SK-N-SH (cell line): ENCODE measurements around the gene SEMA4G. TPM values are rescaled to one million over a fixed set of nuclear protein-coding genes. Genes with fewer than 3 reads are reported as not detected.

Experiments
- CTCF ChIA-PET: fragments of 300-600, 350-600 bp; formaldehyde crosslinking; extraction: SDS; loops from one replicate; lab custom pipeline; 2021; lab: Yijun Ruan, JAX
- POLR2A ChIA-PET: fragments of 350-600 bp; sonication (Branson Sonifier 250); formaldehyde crosslinking; extraction: SDS; loops from one replicate; lab custom pipeline; 2020; ENCODE audit warnings: antibody characterized with exemption, inconsistent platforms; lab: Yijun Ruan, JAX
- DNase-seq: peaks from one replicate; pipeline ENCODE4 v3.0.0; 2012
- H2AFZ ChIP-seq: fragments of 200-600 bp; sonication (generic); 2 replicates; pipeline ENCODE4 v1.8.1; 2016; ENCODE audit warnings: antibody characterized with exemption, mild to moderate bottlenecking, low read depth
- H3F3A ChIP-seq: fragments of 200-600 bp; sonication (generic); replicated peaks from 2 replicates; pipeline ENCODE3; 2016; ENCODE audit warnings: antibody characterized with exemption, mild to moderate bottlenecking; ENCODE audit not compliant: insufficient read depth
- H3K27ac ChIP-seq, 2 experiments: fragments of 200-500 bp in 1 of 2; fragments of 200-600 bp in 1 of 2; sonication (Bioruptor generic) in 1 of 2; sonication (generic), shearing (Covaris generic) in 1 of 2; 2 replicates each; pipeline versions ENCODE4 v1.5.1 to v1.6.1; 2014 to 2016; ENCODE audit warnings: low read depth in 2 of 2, inconsistent platforms in 1 of 2, low read length in 1 of 2, mild to moderate bottlenecking in 1 of 2, mixed read lengths in 1 of 2
- H3K27me3 ChIP-seq: fragments of 200-600 bp; sonication (generic), shearing (Covaris generic); 2 replicates; pipeline ENCODE4 v1.6.1; 2016; ENCODE audit warnings: mixed run types; ENCODE audit not compliant: insufficient read depth
- H3K36me3 ChIP-seq, 2 experiments: fragments of 200-500 bp in 1 of 2; fragments of 200-600 bp in 1 of 2; sonication (Bioruptor generic) in 1 of 2; sonication (generic) in 1 of 2; replicated peaks in 1 of 2; 2 replicates each; pipeline versions ENCODE3 to v1.5.1; 2014 to 2016; ENCODE audit warnings: low read length in 1 of 2, mild to moderate bottlenecking in 1 of 2; ENCODE audit not compliant: insufficient read depth in 2 of 2, control insufficient read depth in 1 of 2
- H3K4me1 ChIP-seq, 2 experiments: fragments of 200-500 bp in 1 of 2; fragments of 200-600 bp in 1 of 2; sonication (Bioruptor generic) in 1 of 2; sonication (generic), shearing (Covaris generic) in 1 of 2; 2 replicates each; pipeline versions ENCODE4 v1.5.1 to v1.6.1; 2014 to 2016; ENCODE audit warnings: low read depth in 1 of 2, low read length in 1 of 2, mixed run types in 1 of 2; ENCODE audit not compliant: insufficient read depth in 2 of 2, control insufficient read depth in 1 of 2
- H3K4me2 ChIP-seq: fragments of 200-600 bp; sonication (generic), shearing (Covaris generic); 2 replicates; pipeline ENCODE4 v1.6.1; 2017; ENCODE audit warnings: mixed run types
- H3K4me3 ChIP-seq, 2 experiments: fragments of 200-500 bp in 1 of 2; fragments of 200-600 bp in 1 of 2; sonication (Bioruptor generic) in 1 of 2; sonication (generic), shearing (Covaris generic) in 1 of 2; 2 replicates each; pipeline versions ENCODE4 v1.5.1 to v1.8.1; 2014 to 2016; ENCODE audit warnings: low read depth in 2 of 2, inconsistent platforms in 1 of 2, low read length in 1 of 2, mild to moderate bottlenecking in 1 of 2, mixed read lengths in 1 of 2, moderate library complexity in 1 of 2
- H3K79me2 ChIP-seq: fragments of 200-600 bp; sonication (generic); 2 replicates; pipeline ENCODE4 v1.8.1; 2017; ENCODE audit warnings: mild to moderate bottlenecking; ENCODE audit not compliant: insufficient read depth
- H3K9ac ChIP-seq: fragments of 200-600 bp; sonication (generic); 2 replicates; pipeline ENCODE4 v1.6.1; 2017; ENCODE audit warnings: mixed run types
- H3K9me2 ChIP-seq: fragments of 200-600 bp; sonication (generic); 2 replicates; pipeline ENCODE4 v1.6.1; 2017; ENCODE audit warnings: mixed run types
- H3K9me3 ChIP-seq: fragments of 200-600 bp; sonication (generic); 2 replicates; pipeline ENCODE4 v1.6.1; 2017; ENCODE audit warnings: mixed run types, mild to moderate bottlenecking, moderate library complexity
- H4K20me1 ChIP-seq: fragments of 200-600 bp; sonication (generic); 2 replicates; pipeline ENCODE4 v1.6.1; 2017; ENCODE audit warnings: mild to moderate bottlenecking, mixed run types; ENCODE audit not compliant: insufficient read depth
- CHD2 ChIP-seq: fragments of 150-350 bp; IDR thresholded peaks from 2 replicates; pipeline ENCODE4 v1.6.1; 2018; ENCODE audit warnings: low read length; ENCODE audit not compliant: partially characterized antibody
- EP300 ChIP-seq, 2 experiments: IDR thresholded peaks; 2 replicates each; pipeline versions ENCODE4 v1.4.0 to v1.6.1; 2012; ENCODE audit warnings: borderline replicate concordance in 1 of 2, low read depth in 1 of 2, low read length in 1 of 2
- EZH2phosphoT487 ChIP-seq: fragments of 200-600 bp; sonication (generic); IDR thresholded peaks from 2 replicates; pipeline ENCODE4 v1.6.1; 2017; ENCODE audit warnings: low read depth, mixed run types, mild to moderate bottlenecking, antibody characterized with exemption, moderate library complexity, borderline replicate concordance
- FOSL2 ChIP-seq: IDR thresholded peaks from 2 replicates; pipeline ENCODE4 v1.4.0; 2012; ENCODE audit warnings: low read depth, mild to moderate bottlenecking, moderate library complexity, borderline replicate concordance
- FOXJ3 ChIP-seq: sonication (generic); formaldehyde crosslinking; IDR thresholded peaks from 2 replicates; pipeline ENCODE4 v1.5.1; 2020; ENCODE audit warnings: mild to moderate bottlenecking, missing genetic modification reagents
- FOXM1 ChIP-seq: IDR thresholded peaks from 2 replicates; pipeline ENCODE4 v1.4.0; 2012; ENCODE audit warnings: low read depth, mild to moderate bottlenecking
- GABPA ChIP-seq: IDR thresholded peaks from 2 replicates; pipeline ENCODE4 v1.4.0; 2012; ENCODE audit warnings: low read depth, mild to moderate bottlenecking
- GATA2 ChIP-seq: sonication (generic); formaldehyde crosslinking; IDR thresholded peaks from 2 replicates; pipeline ENCODE4 v1.5.0; 2020; ENCODE audit warnings: mild to moderate bottlenecking, missing genetic modification reagents
- JUND ChIP-seq: IDR thresholded peaks from 2 replicates; pipeline ENCODE4 v1.4.0; 2012
- NFIC ChIP-seq: IDR thresholded peaks from 2 replicates; pipeline ENCODE4 v1.4.0; 2012; ENCODE audit warnings: borderline replicate concordance
- NRF1 ChIP-seq: IDR thresholded peaks from 2 replicates; pipeline ENCODE4 v1.6.1; 2012; ENCODE audit warnings: low read depth, mild to moderate bottlenecking, low read length
- POLR2AphosphoS5 ChIP-seq: IDR thresholded peaks from 2 replicates; pipeline ENCODE4 v1.6.1; 2012; ENCODE audit warnings: low read depth, low read length
- RAD21 ChIP-seq: IDR thresholded peaks from 2 replicates; pipeline ENCODE4 v1.6.1; 2012; ENCODE audit warnings: mild to moderate bottlenecking, low read length
- RCOR1 ChIP-seq: fragments of 150-350 bp; IDR thresholded peaks from 2 replicates; pipeline ENCODE4 v1.6.1; 2017; ENCODE audit warnings: antibody characterized with exemption, low read length
- RFX5 ChIP-seq: IDR thresholded peaks from 2 replicates; pipeline ENCODE4 v1.6.1; 2012; ENCODE audit warnings: mild to moderate bottlenecking, improper control_type of control experiment, low read length
- RXRA ChIP-seq: IDR thresholded peaks from 2 replicates; pipeline ENCODE4 v1.4.0; 2012; ENCODE audit warnings: low read depth, mild to moderate bottlenecking, borderline replicate concordance
- SMC3 ChIP-seq: IDR thresholded peaks from 2 replicates; pipeline ENCODE4 v1.6.1; 2012; ENCODE audit warnings: low read depth, low read length, improper control_type of control experiment
- TAF1 ChIP-seq: IDR thresholded peaks from 2 replicates; pipeline ENCODE4 v1.6.1; 2012; ENCODE audit warnings: low read depth, mild to moderate bottlenecking, low read length, moderate library complexity, borderline replicate concordance
- TCF12 ChIP-seq: IDR thresholded peaks from 2 replicates; pipeline ENCODE4 v1.4.0; 2012
- WGBS: methylation state at CpG from one replicate; pipeline ENCODE4 v1.1.6; 2017; ENCODE audit warnings: low lambda C conversion rate; 5-methylcytosine and 5-hydroxymethylcytosine counted together
- polyA plus RNA-seq, 3 experiments: library from polyadenylated mRNA; depleted of rRNA; stranded (reverse); fragments of >200 nt; gene quantifications; 2 replicates each; pipeline ENCODE4 v1.2.3, GENCODE V29; 2012
- TF ChIP-seq, protein P1 (sequence below): IDR thresholded peaks from 2 replicates; pipeline ENCODE4 v1.4.0; 2012; ENCODE audit warnings: low read depth, borderline replicate concordance
- TF ChIP-seq, protein P2 (sequence below): fragments of 150-350 bp; IDR thresholded peaks from 2 replicates; pipeline ENCODE4 v1.6.1; 2016; ENCODE audit warnings: mild to moderate bottlenecking, low read depth, low read length
- TF ChIP-seq, protein P3 (sequence below): IDR thresholded peaks from 2 replicates; pipeline ENCODE4; 2012
- TF ChIP-seq, protein P4 (sequence below): fragments of 200-600 bp; sonication (generic); IDR thresholded peaks from 2 replicates; pipeline ENCODE4 v1.6.1; 2017; ENCODE audit warnings: antibody characterized with exemption, mild to moderate bottlenecking, moderate library complexity

The SEMA4G gene
- polyA plus RNA-seq, 1 of the 3 experiments (the other 2 are of a cell fraction) = 16.2 TPM

DNA sequence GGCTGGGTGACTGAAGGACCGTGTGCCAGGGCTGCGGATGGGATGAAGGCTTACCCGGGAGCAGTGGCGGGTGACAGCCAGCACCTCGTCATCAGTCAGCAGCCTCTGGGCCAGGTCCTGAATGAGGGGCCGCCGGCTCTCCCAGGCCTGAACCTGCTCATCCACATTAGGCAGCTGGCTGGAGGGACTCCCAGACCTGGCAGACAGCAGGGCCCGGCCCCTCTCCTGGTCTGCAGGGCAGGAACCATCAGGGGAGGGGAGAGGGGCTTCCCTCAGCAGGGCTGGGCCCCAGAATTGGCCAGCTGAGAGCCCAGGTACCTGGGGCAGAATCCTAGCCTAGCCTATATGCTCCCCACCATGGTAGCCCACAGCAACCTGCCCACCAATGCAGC lies 46.3 kb downstream of the SEMA4G start:
- POLR2A ChIA-PET = interaction anchor here (1.3 kb wide), 1 partner anchor 18 kb away, joined by 5 read pairs; no protein-coding TSS in a partner anchor
- H3K9me2 ChIP-seq = no peaks in the 10 kb centered on the region
- TF ChIP-seq, protein P1, sequence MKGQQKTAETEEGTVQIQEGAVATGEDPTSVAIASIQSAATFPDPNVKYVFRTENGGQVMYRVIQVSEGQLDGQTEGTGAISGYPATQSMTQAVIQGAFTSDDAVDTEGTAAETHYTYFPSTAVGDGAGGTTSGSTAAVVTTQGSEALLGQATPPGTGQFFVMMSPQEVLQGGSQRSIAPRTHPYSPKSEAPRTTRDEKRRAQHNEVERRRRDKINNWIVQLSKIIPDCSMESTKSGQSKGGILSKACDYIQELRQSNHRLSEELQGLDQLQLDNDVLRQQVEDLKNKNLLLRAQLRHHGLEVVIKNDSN = no peak
- TF ChIP-seq FOSL2 (no peak), RAD21 (no peak), GATA2 (CRISPR knock-in tag) (no peak), TAF1 (no peak), NRF1 (no peak), NFIC (no peak)
- TF ChIP-seq, protein P2, sequence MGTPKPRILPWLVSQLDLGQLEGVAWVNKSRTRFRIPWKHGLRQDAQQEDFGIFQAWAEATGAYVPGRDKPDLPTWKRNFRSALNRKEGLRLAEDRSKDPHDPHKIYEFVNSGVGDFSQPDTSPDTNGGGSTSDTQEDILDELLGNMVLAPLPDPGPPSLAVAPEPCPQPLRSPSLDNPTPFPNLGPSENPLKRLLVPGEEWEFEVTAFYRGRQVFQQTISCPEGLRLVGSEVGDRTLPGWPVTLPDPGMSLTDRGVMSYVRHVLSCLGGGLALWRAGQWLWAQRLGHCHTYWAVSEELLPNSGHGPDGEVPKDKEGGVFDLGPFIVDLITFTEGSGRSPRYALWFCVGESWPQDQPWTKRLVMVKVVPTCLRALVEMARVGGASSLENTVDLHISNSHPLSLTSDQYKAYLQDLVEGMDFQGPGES = no peak
- H4K20me1 ChIP-seq = no peaks in the 10 kb centered on the region
- no peaks in the 10 kb centered on the region for H3K9me3 ChIP-seq
- no peaks in the 10 kb centered on the region for H3K27me3 ChIP-seq
- WGBS = 88% methylated on average over 5 of the region's 8 CpGs
- H3K4me2 ChIP-seq = no peak overlapping the region
- H3K9ac ChIP-seq = no peak overlapping the region
- peak overlapping the region in 1 of 2 experiments; percentile 13; a peak in 1 of 4 replicates for H3K27ac ChIP-seq
- no peaks in the 10 kb centered on the region for H3K36me3 ChIP-seq
- no peak overlapping the region for H3K4me3 ChIP-seq
- DNase-seq = no peak
- H3K4me1 ChIP-seq = peaks cover 8 to 19% of the 10 kb centered on the region in 2 experiments; a peak in 3 of 4 replicates
- H2AFZ ChIP-seq = no peak overlapping the region
- CTCF ChIA-PET = interaction anchor here (0.6 to 7.2 kb wide), 10 partner anchors 14 to 321 kb away, joined by 3 to 443 read pairs (median 33); partner anchors contain the start of genes LZTS2, MRPL43, PDZD7 and SFXN3
- H3F3A ChIP-seq = peaks cover 18% of the 10 kb centered on the region
- H3K79me2 ChIP-seq = no peaks in the 10 kb centered on the region

DNA sequence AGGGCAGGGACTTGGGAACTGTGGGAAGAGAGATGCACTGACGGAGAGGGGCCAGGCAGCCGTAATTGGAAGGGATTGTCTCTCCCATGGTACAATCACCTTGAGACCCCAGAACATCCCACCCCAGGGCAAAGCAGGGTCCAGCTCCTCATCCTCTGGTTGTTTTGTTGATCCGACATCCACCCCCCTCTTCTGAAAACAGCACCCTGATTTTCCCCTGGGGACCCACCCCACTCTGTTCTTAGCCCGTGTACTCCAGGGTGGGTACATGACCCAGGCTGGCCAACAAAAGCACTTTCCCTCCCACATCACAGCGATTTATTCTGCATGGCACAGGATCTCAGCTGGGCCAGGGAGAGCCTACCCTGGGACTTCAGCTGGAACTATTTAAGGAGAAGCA lies 47.5 kb downstream of the SEMA4G start:
- Histone ChIP-seq H3K79me2 (no peaks in the 10 kb centered on the region), H3K9ac (no peak overlapping the region), H4K20me1 (no peaks in the 10 kb centered on the region), H3K27ac (no peak overlapping the region), H2AFZ (no peak overlapping the region), H3K27me3 (no peaks in the 10 kb centered on the region), H3K9me2 (no peaks in the 10 kb centered on the region), H3K9me3 (no peaks in the 10 kb centered on the region), H3K36me3 (no peaks in the 10 kb centered on the region), H3K4me1 (peaks cover 8 to 19% of the 10 kb centered on the region in 2 experiments; a peak in 3 of 4 replicates), H3F3A (peaks cover 16% of the 10 kb centered on the region), H3K4me2 (no peak overlapping the region), H3K4me3 (no peak overlapping the region)
- CTCF ChIA-PET = interaction anchor here (1.0 to 7.2 kb wide), 10 partner anchors 13 to 323 kb away, joined by 3 to 443 read pairs (median 44); partner anchors contain the start of genes KAZALD1, LZTS2, MRPL43 and PDZD7
- no peak for DNase-seq
- POLR2A ChIA-PET = interaction anchor here (0.5 kb wide), 1 partner anchor 107 kb away, joined by 3 read pairs; no protein-coding TSS in a partner anchor
- no peak for TF ChIP-seq RAD21
- TF ChIP-seq RXRA = no peak
- no peak for TF ChIP-seq POLR2AphosphoS5
- TF ChIP-seq, protein P3, sequence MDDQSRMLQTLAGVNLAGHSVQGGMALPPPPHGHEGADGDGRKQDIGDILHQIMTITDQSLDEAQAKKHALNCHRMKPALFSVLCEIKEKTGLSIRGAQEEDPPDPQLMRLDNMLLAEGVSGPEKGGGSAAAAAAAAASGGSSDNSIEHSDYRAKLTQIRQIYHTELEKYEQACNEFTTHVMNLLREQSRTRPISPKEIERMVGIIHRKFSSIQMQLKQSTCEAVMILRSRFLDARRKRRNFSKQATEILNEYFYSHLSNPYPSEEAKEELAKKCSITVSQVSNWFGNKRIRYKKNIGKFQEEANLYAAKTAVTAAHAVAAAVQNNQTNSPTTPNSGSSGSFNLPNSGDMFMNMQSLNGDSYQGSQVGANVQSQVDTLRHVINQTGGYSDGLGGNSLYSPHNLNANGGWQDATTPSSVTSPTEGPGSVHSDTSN = no peak
- TF ChIP-seq RCOR1 = no peak
- no peak for TF ChIP-seq RFX5
- no peak for TF ChIP-seq TAF1
- TF ChIP-seq FOXJ3 (CRISPR knock-in tag) = no peak
- no peak for TF ChIP-seq SMC3
- TF ChIP-seq FOXM1 = no peak
- no peak for TF ChIP-seq JUND
- no peak for TF ChIP-seq CHD2
- TF ChIP-seq EP300 (IDR thresholded peaks at IDR 0.05; ENCODE audit: borderline replicate concordance in 1 of 2, low read depth in 1 of 2, low read length in 1 of 2) = no peak
- no peak for TF ChIP-seq GATA2 (CRISPR knock-in tag)
- no peak for TF ChIP-seq TCF12
- no peak for TF ChIP-seq GABPA
- TF ChIP-seq NRF1 = no peak
- TF ChIP-seq, protein P4, sequence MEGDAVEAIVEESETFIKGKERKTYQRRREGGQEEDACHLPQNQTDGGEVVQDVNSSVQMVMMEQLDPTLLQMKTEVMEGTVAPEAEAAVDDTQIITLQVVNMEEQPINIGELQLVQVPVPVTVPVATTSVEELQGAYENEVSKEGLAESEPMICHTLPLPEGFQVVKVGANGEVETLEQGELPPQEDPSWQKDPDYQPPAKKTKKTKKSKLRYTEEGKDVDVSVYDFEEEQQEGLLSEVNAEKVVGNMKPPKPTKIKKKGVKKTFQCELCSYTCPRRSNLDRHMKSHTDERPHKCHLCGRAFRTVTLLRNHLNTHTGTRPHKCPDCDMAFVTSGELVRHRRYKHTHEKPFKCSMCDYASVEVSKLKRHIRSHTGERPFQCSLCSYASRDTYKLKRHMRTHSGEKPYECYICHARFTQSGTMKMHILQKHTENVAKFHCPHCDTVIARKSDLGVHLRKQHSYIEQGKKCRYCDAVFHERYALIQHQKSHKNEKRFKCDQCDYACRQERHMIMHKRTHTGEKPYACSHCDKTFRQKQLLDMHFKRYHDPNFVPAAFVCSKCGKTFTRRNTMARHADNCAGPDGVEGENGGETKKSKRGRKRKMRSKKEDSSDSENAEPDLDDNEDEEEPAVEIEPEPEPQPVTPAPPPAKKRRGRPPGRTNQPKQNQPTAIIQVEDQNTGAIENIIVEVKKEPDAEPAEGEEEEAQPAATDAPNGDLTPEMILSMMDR = no peak
- no peak for TF ChIP-seq NFIC
- TF ChIP-seq EZH2phosphoT487 = no peak
- WGBS = 85% methylated on average over 5 of the region's 5 CpGs
